Trophoblast cell (in vitro differentiated cells and primary cell): ENCODE measurements around the gene MRPS34.

ENCODE experiments used
- DNase-seq, 2 donors: peaks; one replicate each; pipeline ENCODE4 v3.0.0-alpha.2; 2016
- H2AFZ ChIP-seq: 2 replicates; pipeline ENCODE4 v1.6.1; 2013; ENCODE audit warnings: low read length, moderate library complexity, mild to moderate bottlenecking; ENCODE audit not compliant: insufficient read depth, poor library complexity
- H2AK5ac ChIP-seq: 2 replicates; pipeline ENCODE4 v1.6.1; 2013; ENCODE audit warnings: mild to moderate bottlenecking, low read length
- H2BK120ac ChIP-seq: 2 replicates; pipeline ENCODE4 v1.6.1; 2013; ENCODE audit warnings: low read length, mild to moderate bottlenecking, moderate library complexity; ENCODE audit not compliant: insufficient read depth, poor library complexity
- H2BK12ac ChIP-seq: 2 replicates; pipeline ENCODE4 v1.6.1; 2013; ENCODE audit warnings: mild to moderate bottlenecking, low read length, moderate library complexity
- H2BK5ac ChIP-seq: 2 replicates; pipeline ENCODE4 v1.6.1; 2013; ENCODE audit warnings: low read length, low read depth, moderate library complexity, mild to moderate bottlenecking; ENCODE audit not compliant: poor library complexity
- H3K14ac ChIP-seq: 2 replicates; pipeline ENCODE4 v1.6.1; 2013; ENCODE audit warnings: mild to moderate bottlenecking, low read length
- H3K18ac ChIP-seq: 2 replicates; pipeline ENCODE4 v1.6.1; 2013; ENCODE audit warnings: mild to moderate bottlenecking, low read length
- H3K23ac ChIP-seq: 2 replicates; pipeline ENCODE4 v1.6.1; 2013; ENCODE audit warnings: low read length
- H3K27ac ChIP-seq: 2 replicates; pipeline ENCODE4 v1.5.1; 2013; ENCODE audit warnings: low read depth, mild to moderate bottlenecking, inconsistent platforms, low read length, moderate library complexity
- H3K27me3 ChIP-seq: 2 replicates; pipeline ENCODE4 v1.6.1; 2013; ENCODE audit warnings: inconsistent platforms, mild to moderate bottlenecking, low read length, moderate library complexity; ENCODE audit not compliant: insufficient read depth
- H3K36me3 ChIP-seq, 2 experiments: 1 replicate in 1 of 2; 2 replicates in 1 of 2; pipeline ENCODE4 v1.6.1; 2013; ENCODE audit warnings: low read length in 2 of 2, mild to moderate bottlenecking in 2 of 2, moderate library complexity in 1 of 2; ENCODE audit not compliant: insufficient read depth in 2 of 2, control insufficient read depth in 1 of 2
- H3K4ac ChIP-seq: 2 replicates; pipeline ENCODE4 v1.6.1; 2013; ENCODE audit warnings: low read depth, mild to moderate bottlenecking, low read length, moderate library complexity
- H3K4me1 ChIP-seq, 2 experiments: 1 replicate in 1 of 2; 2 replicates in 1 of 2; pipeline ENCODE4 v1.6.1; 2013; ENCODE audit warnings: low read length in 2 of 2, mild to moderate bottlenecking in 2 of 2, moderate library complexity in 1 of 2; ENCODE audit not compliant: insufficient read depth in 2 of 2, control insufficient read depth in 1 of 2
- H3K4me2 ChIP-seq: 2 replicates; pipeline ENCODE4 v1.6.1; 2013; ENCODE audit warnings: inconsistent platforms, mild to moderate bottlenecking, low read length, moderate library complexity
- H3K4me3 ChIP-seq: 2 replicates; pipeline ENCODE4 v1.5.1; 2013; ENCODE audit warnings: mild to moderate bottlenecking, low read depth, low read length, inconsistent platforms
- H3K79me1 ChIP-seq: one replicate; pipeline ENCODE4 v1.6.1; 2013; ENCODE audit warnings: low read length
- H3K79me2 ChIP-seq: 2 replicates; pipeline ENCODE4 v1.6.1; 2013; ENCODE audit warnings: low read length, mild to moderate bottlenecking; ENCODE audit not compliant: control insufficient read depth, insufficient read depth, poor library complexity
- H3K9ac ChIP-seq: 2 replicates; pipeline ENCODE4 v1.6.1; 2013; ENCODE audit warnings: mild to moderate bottlenecking, low read length
- H3K9me3 ChIP-seq: 2 replicates; pipeline ENCODE4 v1.6.1; 2013; ENCODE audit warnings: low read depth, mild to moderate bottlenecking, control low read depth, inconsistent platforms, low read length; ENCODE audit not compliant: insufficient read depth
- H4K12ac ChIP-seq: 2 replicates; pipeline ENCODE4 v1.6.1; 2013; ENCODE audit warnings: low read depth, mild to moderate bottlenecking, low read length, moderate library complexity
- H4K8ac ChIP-seq: 2 replicates; pipeline ENCODE4 v1.6.1; 2013; ENCODE audit warnings: low read depth, mild to moderate bottlenecking, low read length, moderate library complexity
- H4K91ac ChIP-seq: one replicate; pipeline ENCODE4 v1.6.1; 2013; ENCODE audit warnings: low read depth, mild to moderate bottlenecking, low read length, moderate library complexity
- WGBS: extraction: QIAGEN DNeasy Blood & Tissue Kit; methylation state at CpG from one replicate; pipeline ENCODE4 v1.1.7; 2013; ENCODE audit warnings: missing lambda C conversion rate; ENCODE audit not compliant: insufficient read length, insufficient coverage; ENCODE audit errors: extremely low coverage; 5-methylcytosine and 5-hydroxymethylcytosine counted together

The MRPS34 gene

DNA sequence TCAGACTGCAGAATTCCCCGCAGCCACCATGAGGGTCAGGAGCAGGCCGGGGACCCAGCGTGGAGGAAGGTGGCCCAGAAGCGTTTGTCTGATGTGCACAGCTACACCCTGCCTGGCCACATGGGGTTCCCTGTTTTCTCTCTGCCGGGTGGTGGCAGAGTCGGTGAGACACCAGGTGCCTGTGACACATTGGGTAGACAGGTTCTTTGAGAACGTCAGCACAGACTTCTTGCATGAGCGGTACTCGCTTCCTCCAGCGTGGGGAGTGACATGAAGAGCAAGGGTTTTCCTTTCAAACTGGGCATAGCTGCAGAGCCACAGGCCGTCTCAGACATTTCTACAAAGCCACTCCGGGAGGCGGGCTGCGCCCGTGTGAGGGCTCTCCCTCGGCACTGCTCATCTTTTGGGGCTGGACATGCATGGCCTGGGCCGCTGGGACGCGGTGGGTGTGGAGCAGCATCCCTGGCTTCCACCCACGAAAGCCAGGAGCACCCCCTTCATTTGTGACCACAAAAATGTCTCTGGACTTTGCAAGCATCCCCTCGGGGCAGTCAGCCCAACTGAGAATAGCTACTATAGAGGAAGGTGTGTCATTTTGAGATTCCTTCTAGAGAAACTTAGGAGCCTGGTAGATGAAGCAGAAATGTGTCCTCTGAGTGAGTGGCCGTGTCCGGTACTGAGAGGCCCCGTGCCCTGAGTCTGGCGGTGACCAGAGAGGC is 27.6 kb downstream of the MRPS34 start:
- peak overlapping the region; percentile 90 for H2BK5ac ChIP-seq
- H3K23ac ChIP-seq = no peak overlapping the region
- H3K4me3 ChIP-seq = no peak overlapping the region
- H2AK5ac ChIP-seq = peak overlapping the region; percentile 93
- H4K8ac ChIP-seq = peak overlapping the region; percentile 72
- H2BK120ac ChIP-seq = peak overlapping the region; percentile 92
- DNase-seq = peak; percentile 86 to 88
- no CpG with 5 or more reads among the region's 25 CpGs for WGBS
- peak overlapping the region; percentile 93 for H4K91ac ChIP-seq
- H3K18ac ChIP-seq = peak overlapping the region; percentile 88
- H3K4ac ChIP-seq = peak overlapping the region; percentile 40
- H3K9me3 ChIP-seq = peaks cover 10% of the 10 kb centered on the region
- H3K36me3 ChIP-seq = peaks cover 45% of the 10 kb centered on the region in 2 experiments
- H2BK12ac ChIP-seq = peak overlapping the region; percentile 79
- peak overlapping the region; percentile 2 for H4K12ac ChIP-seq
- no peak overlapping the region for H3K9ac ChIP-seq
- H3K27ac ChIP-seq = peak overlapping the region; percentile 99
- H3K79me1 ChIP-seq = peaks cover 20% of the 10 kb centered on the region
- H2AFZ ChIP-seq = no peak overlapping the region
- no peaks in the 10 kb centered on the region for H3K27me3 ChIP-seq
- peak overlapping the region; percentile 81 for H3K14ac ChIP-seq
- peaks cover 15% of the 10 kb centered on the region for H3K79me2 ChIP-seq
- peak overlapping the region; percentile 29 for H3K4me2 ChIP-seq
- H3K4me1 ChIP-seq = peaks cover 26 to 32% of the 10 kb centered on the region in 2 experiments

DNA sequence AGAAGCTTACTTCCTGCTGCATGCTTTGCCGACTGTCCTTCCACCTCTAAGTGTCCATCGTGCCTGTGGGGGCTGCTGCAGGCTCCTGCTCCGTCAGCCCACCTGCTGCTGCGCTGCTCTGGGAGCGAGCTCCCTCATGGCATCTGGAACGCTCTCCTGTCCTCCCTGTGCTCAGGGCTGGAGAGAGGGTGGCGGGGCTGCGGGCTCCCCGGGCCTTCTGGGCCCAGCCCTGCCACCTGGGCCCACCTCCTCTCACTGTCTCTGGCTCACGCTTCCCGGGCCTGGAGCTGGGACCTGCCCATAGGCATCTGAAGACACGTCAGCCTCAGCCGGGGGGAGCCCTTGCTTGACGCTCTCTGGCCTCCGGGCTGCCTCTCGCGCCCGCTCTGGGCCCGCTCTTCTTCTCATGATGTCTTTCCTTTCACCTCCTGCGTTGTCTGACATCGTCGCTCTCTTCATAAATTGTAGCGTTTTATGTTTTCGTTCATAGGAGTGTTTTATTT is 28.5 kb downstream of the MRPS34 start:
- Histone ChIP-seq H3K79me2 (peaks cover 15% of the 10 kb centered on the region), H3K4me3 (no peak overlapping the region), H2AK5ac (peak overlapping the region; percentile 21), H3K4me1 (peaks cover 26 to 32% of the 10 kb centered on the region in 2 experiments), H4K91ac (peak overlapping the region; percentile 51), H3K9me3 (peaks cover 19% of the 10 kb centered on the region), H3K9ac (no peak overlapping the region), H3K36me3 (peaks cover 43 to 45% of the 10 kb centered on the region in 2 experiments), H3K23ac (no peak overlapping the region), H3K4me2 (no peak overlapping the region), H4K12ac (no peak overlapping the region), H4K8ac (peak overlapping the region; percentile 10), H2AFZ (no peak overlapping the region), H3K27ac (no peak overlapping the region), H3K14ac (peak overlapping the region; percentile 27), H3K79me1 (peaks cover 20% of the 10 kb centered on the region), H3K4ac (no peak overlapping the region), H2BK12ac (peak overlapping the region; percentile 21), H3K27me3 (no peaks in the 10 kb centered on the region), H2BK120ac (peak overlapping the region; percentile 6), H3K18ac (no peak overlapping the region), H2BK5ac (no peak overlapping the region)
- DNase-seq = peak; percentile 81 to 92
- no CpG with 5 or more reads among the region's 24 CpGs for WGBS

DNA sequence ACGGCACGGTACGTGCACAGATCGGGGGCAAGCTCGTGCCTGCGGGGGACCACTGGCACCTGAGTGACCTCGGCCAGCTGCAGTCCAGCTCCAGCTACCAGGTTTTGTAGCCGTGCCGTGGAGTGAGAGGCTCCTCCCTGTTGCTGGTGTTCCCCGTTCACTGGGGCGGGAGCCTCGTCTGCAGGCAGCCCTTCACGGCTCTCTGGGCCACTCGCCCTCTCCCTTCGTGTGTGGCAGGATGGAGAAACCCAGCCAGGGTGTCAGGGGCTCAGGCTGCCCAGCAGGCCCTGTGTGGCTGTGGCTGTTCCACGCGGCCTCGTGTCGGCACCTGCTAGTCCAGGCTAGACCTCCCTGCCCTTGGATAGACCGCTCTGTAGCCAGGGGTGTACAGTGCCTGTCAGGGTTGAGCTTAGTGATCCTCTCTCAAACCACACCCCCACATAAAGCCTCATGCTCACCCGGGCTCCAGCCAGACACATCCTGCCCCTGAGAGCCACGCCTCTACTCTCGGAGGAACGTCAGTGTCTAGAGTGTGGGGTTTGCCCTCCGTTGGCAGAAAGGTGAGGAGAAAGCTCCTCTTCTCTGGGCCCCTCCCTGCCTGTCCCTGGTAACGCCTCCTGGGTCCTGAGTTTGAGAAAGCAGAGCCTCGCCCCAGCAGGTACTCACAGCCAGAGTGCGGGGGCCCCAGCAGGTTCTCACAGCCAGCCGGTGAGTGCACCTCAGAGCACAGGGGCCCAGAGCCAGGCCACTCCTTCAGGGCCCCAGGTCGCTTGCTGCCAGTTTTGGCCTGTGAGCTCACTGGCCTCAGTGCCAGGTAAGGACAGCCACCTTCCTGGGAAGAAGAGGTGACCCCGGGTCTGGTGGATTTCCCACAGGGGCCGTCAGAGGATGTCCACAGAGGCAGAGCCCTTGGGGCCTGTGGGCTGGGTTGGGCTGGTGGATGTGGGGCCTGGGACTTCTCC is 29.3 kb downstream of the MRPS34 start:
- H3K4me2 ChIP-seq = no peak overlapping the region
- peaks cover 36 to 38% of the 10 kb centered on the region in 2 experiments for H3K36me3 ChIP-seq
- no peak overlapping the region for H2BK120ac ChIP-seq
- H3K27ac ChIP-seq = no peak overlapping the region
- no peak overlapping the region for H4K12ac ChIP-seq
- H3K27me3 ChIP-seq = no peaks in the 10 kb centered on the region
- peaks cover 26 to 32% of the 10 kb centered on the region in 2 experiments for H3K4me1 ChIP-seq
- no peak overlapping the region for H3K23ac ChIP-seq
- no peak overlapping the region for H4K8ac ChIP-seq
- no peak overlapping the region for H4K91ac ChIP-seq
- H3K79me2 ChIP-seq = peaks cover 15% of the 10 kb centered on the region
- no peak overlapping the region for H2BK5ac ChIP-seq
- no peak overlapping the region for H3K4me3 ChIP-seq
- no peak for DNase-seq
- H3K9ac ChIP-seq = no peak overlapping the region
- H2AK5ac ChIP-seq = no peak overlapping the region
- H3K79me1 ChIP-seq = peaks cover 20% of the 10 kb centered on the region
- WGBS = no CpG with 5 or more reads among the region's 32 CpGs
- no peak overlapping the region for H3K4ac ChIP-seq
- H3K14ac ChIP-seq = no peak overlapping the region
- no peak overlapping the region for H2AFZ ChIP-seq
- no peak overlapping the region for H3K18ac ChIP-seq
- H3K9me3 ChIP-seq = peaks cover 23% of the 10 kb centered on the region
- peak overlapping the region; percentile 5 for H2BK12ac ChIP-seq

DNA sequence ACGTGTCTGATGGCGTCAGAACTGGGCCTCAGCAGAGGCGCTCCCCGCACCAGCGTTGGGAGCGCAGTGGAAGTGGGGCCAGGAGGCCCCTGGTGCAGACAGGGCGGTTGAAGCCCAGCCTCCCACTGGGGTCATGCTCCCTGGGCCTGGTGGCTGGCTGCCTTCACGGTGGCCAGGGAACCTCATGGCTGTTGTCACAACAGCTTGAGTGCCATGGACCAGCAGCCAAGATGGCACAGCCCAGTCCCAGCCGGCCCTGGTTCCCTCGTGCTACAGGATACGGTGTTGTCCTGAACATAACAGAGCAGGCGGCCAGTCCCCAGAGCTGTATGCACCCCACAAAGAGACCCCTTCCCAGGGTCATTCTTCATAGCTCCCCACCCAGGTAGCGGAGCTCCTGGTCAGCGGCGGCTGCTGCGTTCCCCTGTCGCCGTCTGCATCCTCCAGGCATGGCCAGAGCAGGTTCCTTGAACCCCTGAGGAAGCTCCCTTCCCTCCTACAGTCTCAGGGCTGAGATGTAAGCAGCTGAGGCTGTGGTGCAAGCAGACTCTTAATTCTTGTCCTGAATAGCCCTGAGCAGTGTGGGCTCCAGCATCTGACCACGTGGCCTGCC is 31.3 kb downstream of the MRPS34 start:
- no peak overlapping the region for H3K9ac ChIP-seq
- no peak overlapping the region for H4K12ac ChIP-seq
- peaks cover 14% of the 10 kb centered on the region for H3K79me1 ChIP-seq
- no peak overlapping the region for H3K18ac ChIP-seq
- H4K91ac ChIP-seq = no peak overlapping the region
- no peak overlapping the region for H2BK120ac ChIP-seq
- no peak overlapping the region for H3K27ac ChIP-seq
- H3K14ac ChIP-seq = no peak overlapping the region
- H2AK5ac ChIP-seq = no peak overlapping the region
- H3K36me3 ChIP-seq = peaks cover 16 to 20% of the 10 kb centered on the region in 2 experiments
- H4K8ac ChIP-seq = no peak overlapping the region
- no peak overlapping the region for H2BK12ac ChIP-seq
- H2AFZ ChIP-seq = no peak overlapping the region
- no peaks in the 10 kb centered on the region for H3K27me3 ChIP-seq
- peaks cover 19 to 25% of the 10 kb centered on the region in 2 experiments for H3K4me1 ChIP-seq
- no peak overlapping the region for H3K4me3 ChIP-seq
- peaks cover 10% of the 10 kb centered on the region for H3K79me2 ChIP-seq
- H3K4me2 ChIP-seq = no peak overlapping the region
- H3K23ac ChIP-seq = no peak overlapping the region
- H2BK5ac ChIP-seq = no peak overlapping the region
- H3K9me3 ChIP-seq = peaks cover 41% of the 10 kb centered on the region
- no peak overlapping the region for H3K4ac ChIP-seq
- no peak for DNase-seq
- WGBS = no CpG with 5 or more reads among the region's 19 CpGs
